Stimulated activated naive B cell treated with anti-CD40 and anti-IgM and Interleukin-4, amounts not matched to agents 10 μg/mL and 1 μg/mL and 100 μg/mL, for 72 hours (primary cell): ENCODE data around the gene OR6C2.
"Not testable (repeated sequence)": the region's sequence is repeated elsewhere in the genome, so short reads cannot be mapped to it uniquely, and the experiment has no call there.

Source experiments
- ATAC-seq, 2 donors: fragments of 150-1000 bp; cut with Tn5 transposase; replicated peaks; 2 replicates each; pipeline ENCODE4 v1.10.0; 2021; ENCODE audit warnings: moderate library complexity in 1 of 2
- DNase-seq: peaks from one replicate; pipeline ENCODE4 v3.0.0; 2021
- H3K27ac Mint-ChIP-seq: one replicate; pipeline ENCODE4 v1.8.0; 2022; ENCODE audit warnings: mild to moderate bottlenecking, mixed read lengths
- H3K27me3 Mint-ChIP-seq, 2 donors: one replicate each; pipeline ENCODE4 v1.8.0; 2022; ENCODE audit warnings: mixed read lengths in 2 of 2
- H3K36me3 Mint-ChIP-seq, 2 donors: one replicate each; pipeline ENCODE4 v1.8.0; 2022; ENCODE audit warnings: mixed read lengths in 2 of 2, mild to moderate bottlenecking in 1 of 2
- H3K4me1 Mint-ChIP-seq, 2 donors: one replicate each; pipeline ENCODE4 v1.8.0; 2022; ENCODE audit warnings: mixed read lengths in 2 of 2, mild to moderate bottlenecking in 1 of 2
- H3K4me3 Mint-ChIP-seq, 2 donors: one replicate each; pipeline ENCODE4 v1.8.0; 2022; ENCODE audit warnings: mild to moderate bottlenecking in 2 of 2, mixed read lengths in 2 of 2, moderate library complexity in 1 of 2
- H3K9me3 Mint-ChIP-seq, 2 donors: one replicate each; pipeline ENCODE4 v1.8.0; 2022; ENCODE audit warnings: mixed read lengths in 2 of 2, mild to moderate bottlenecking in 1 of 2

OR6C2 gene

GRCh38 chr12:55441233-55441632 lies 2.6 kb upstream of the OR6C2 start:
- peaks cover 17 to 19% of the 10 kb centered on the region in 2 donors for H3K9me3 Mint-ChIP-seq
- not testable (repeated sequence) for DNase-seq, H3K4me1 Mint-ChIP-seq, H3K4me3 Mint-ChIP-seq, ATAC-seq, H3K36me3 Mint-ChIP-seq, H3K27ac Mint-ChIP-seq
- peaks cover 8 to 11% of the 10 kb centered on the region in 2 donors for H3K27me3 Mint-ChIP-seq

- Mint-ChIP-seq H3K4me3 (no peak overlapping the region), H3K4me1 (peaks cover 4 to 9% of the 10 kb centered on the region in 2 donors), H3K27me3 (peaks cover 2 to 7% of the 10 kb centered on the region in 2 donors), H3K36me3 (peaks cover 0 to 4% of the 10 kb centered on the region in 2 donors), H3K9me3 (peaks cover 9 to 13% of the 10 kb centered on the region in 2 donors), H3K27ac (no peak overlapping the region)
- DNase-seq: no peak
- no peak for ATAC-seq
Measured at GRCh38 chr12:55445357-55445756, 1.5 kb downstream of the OR6C2 start.

DNA sequence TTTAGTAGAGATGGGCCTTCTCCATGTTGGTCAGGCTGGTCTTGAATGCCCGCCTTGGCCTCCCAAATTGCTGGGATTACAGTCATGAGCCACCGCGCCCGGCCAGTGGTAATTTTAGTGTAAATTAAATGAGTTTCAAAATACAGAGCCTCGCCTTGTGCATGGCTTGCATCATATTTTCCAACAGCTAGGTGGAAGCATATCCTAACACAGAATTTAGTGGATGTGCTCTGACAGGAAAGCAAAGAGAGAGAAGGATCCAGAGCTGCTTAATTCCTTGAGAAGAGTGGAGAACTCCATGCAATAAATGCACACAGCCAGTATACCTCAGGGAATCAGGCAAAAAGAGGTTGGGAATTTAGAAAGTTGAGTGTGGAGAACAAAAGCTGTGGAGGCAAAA lies 2.5 kb downstream of the OR6C2 start:
- no peak for DNase-seq
- H3K4me3 Mint-ChIP-seq: no peak overlapping the region
- H3K9me3 Mint-ChIP-seq: peaks cover 4 to 7% of the 10 kb centered on the region in 2 donors
- peaks cover 0 to 2% of the 10 kb centered on the region in 2 donors for H3K36me3 Mint-ChIP-seq
- ATAC-seq: no peak
- no peak overlapping the region for H3K27ac Mint-ChIP-seq
- H3K4me1 Mint-ChIP-seq: peaks cover 4 to 9% of the 10 kb centered on the region in 2 donors
- peaks cover 0 to 7% of the 10 kb centered on the region in 2 donors for H3K27me3 Mint-ChIP-seq

- Mint-ChIP-seq H3K4me3 (no peak overlapping the region), H3K27ac (no peak overlapping the region), H3K4me1 (peaks cover 4 to 9% of the 10 kb centered on the region in 2 donors), H3K27me3 (peaks cover 0 to 13% of the 10 kb centered on the region in 2 donors), H3K36me3 (no peaks in the 10 kb centered on the region), H3K9me3 (no peaks in the 10 kb centered on the region)
- DNase-seq (no peak), ATAC-seq (no peak)
Measured at GRCh38 chr12:55448825-55449224, 4.9 kb downstream of the OR6C2 start.

DNA sequence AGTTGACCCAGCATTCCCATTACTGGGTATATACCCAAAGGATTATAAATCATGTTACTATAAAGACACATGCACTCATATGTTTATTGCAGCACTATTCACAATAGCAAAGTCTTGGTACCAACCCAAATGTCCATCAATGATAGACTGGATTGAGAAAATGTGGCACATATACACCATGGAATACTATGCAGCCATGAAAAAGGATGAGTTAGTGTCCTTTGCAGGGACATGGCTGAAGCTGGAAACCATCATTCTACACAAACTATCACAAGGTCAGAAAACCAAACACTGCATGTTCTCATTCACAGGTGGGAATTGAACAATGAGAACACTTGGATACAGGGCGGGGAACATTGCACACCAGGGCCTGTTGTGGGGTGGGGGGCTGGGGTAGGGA lies 21.1 kb downstream of the OR6C2 start:
- not testable (repeated sequence) for DNase-seq, H3K27me3 Mint-ChIP-seq, ATAC-seq, H3K27ac Mint-ChIP-seq, H3K4me3 Mint-ChIP-seq, H3K36me3 Mint-ChIP-seq
- Mint-ChIP-seq H3K9me3 (peaks cover 5 to 12% of the 10 kb centered on the region in 2 donors), H3K4me1 (peaks cover 14 to 31% of the 10 kb centered on the region in 2 donors)

GRCh38 chr12:55467836-55468235 lies 24.0 kb downstream of the OR6C2 start:
- Mint-ChIP-seq H3K9me3 (peaks cover 5 to 12% of the 10 kb centered on the region in 2 donors), H3K36me3 (peaks cover 5 to 6% of the 10 kb centered on the region in 2 donors), H3K4me3 (no peak overlapping the region), H3K4me1 (peaks cover 18 to 37% of the 10 kb centered on the region in 2 donors), H3K27me3 (no peaks in the 10 kb centered on the region), H3K27ac (no peak overlapping the region)
- DNase-seq (no peak), ATAC-seq (peak; percentile 84 to 87)

DNA sequence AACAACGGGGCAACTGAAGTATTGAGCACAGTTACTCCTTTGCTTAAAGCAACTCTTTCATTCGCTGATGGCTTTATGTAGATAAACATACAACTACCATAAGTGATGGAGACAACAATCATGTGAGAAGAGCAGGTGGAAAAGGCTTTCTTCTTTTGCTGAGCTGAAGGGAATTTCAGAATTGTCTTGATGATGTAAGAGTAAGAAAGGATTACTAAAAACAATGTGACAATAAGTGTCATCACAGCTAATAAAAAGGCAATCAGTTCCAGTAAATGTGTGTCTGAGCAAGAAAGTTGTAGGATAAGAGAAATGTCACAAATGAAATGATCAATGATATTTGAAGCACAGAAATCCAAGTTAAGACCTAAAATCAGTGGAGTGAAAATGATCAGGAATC lies 25.4 kb downstream of the OR6C2 start:
- Mint-ChIP-seq H3K36me3 (peaks cover 2 to 6% of the 10 kb centered on the region in 2 donors), H3K27ac (no peak overlapping the region), H3K4me3 (no peak overlapping the region), H3K9me3 (peaks cover 4 to 5% of the 10 kb centered on the region in 2 donors), H3K27me3 (no peaks in the 10 kb centered on the region), H3K4me1 (peaks cover 18 to 37% of the 10 kb centered on the region in 2 donors)
- ATAC-seq (no peak), DNase-seq (no peak)

DNA sequence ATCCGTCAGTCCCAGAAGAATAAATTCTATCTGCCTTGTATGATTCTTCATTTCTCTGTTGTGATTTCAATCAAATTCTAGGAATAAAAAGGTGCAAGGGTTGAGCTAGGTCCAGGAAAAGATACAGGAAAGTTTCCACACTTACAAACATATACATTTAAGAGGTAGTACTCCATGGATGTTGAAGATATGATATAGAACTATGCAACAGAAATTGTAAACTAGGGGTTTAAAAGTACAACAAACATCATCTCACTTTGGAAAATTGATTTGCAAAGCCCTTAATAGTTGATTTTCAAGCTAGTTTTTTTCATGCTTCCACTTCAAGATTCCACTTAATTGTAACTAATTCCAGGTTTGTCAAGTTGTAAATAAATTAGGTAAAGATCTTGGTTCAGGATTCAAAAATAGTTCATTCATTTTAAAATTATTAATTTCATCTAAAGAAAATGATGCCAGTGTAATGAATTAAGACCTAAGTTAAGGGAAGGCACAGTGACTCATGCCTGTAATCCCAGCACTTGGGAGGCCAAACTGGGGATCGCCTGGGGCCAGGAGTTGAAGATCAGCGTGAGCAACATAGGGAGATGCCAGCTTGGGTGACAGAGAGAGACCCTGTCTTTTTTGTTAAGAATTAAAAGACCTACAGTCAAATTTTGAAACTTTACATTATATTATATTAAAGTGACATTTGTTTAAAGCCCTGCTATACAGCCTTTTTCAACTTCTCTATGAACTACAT lies 26.4 kb downstream of the OR6C2 start, which contains the start of gene OR6C70:
OR6C70 (minus strand) TSS at position 51 of the 742 bp plus-strand sequence; CDS start at position 51, 0 bp downstream.
- ATAC-seq (no peak), DNase-seq (no peak)

GRCh38 chr12:55472264-55472663 lies 28.4 kb downstream of the OR6C2 start:
- Mint-ChIP-seq H3K36me3 (peaks cover 2 to 6% of the 10 kb centered on the region in 2 donors), H3K4me3 (no peak overlapping the region), H3K9me3 (peaks cover 3 to 5% of the 10 kb centered on the region in 2 donors), H3K27ac (no peak overlapping the region), H3K4me1 (peaks cover 11 to 29% of the 10 kb centered on the region in 2 donors), H3K27me3 (no peaks in the 10 kb centered on the region)
- ATAC-seq (no peak), DNase-seq (no peak)

More for the DNA sequence above, 26.4 kb downstream of the OR6C2 start, which contains the start of gene OR6C70:
- H3K4me1 Mint-ChIP-seq: peaks cover 18 to 37% of the 10 kb centered on the region in 2 donors
- H3K36me3 Mint-ChIP-seq: peaks cover 2 to 6% of the 10 kb centered on the region in 2 donors
- H3K9me3 Mint-ChIP-seq: peaks cover 3 to 5% of the 10 kb centered on the region in 2 donors
- H3K27me3 Mint-ChIP-seq: no peaks in the 10 kb centered on the region
- no peak within 1 kb of the TSS for H3K4me3 Mint-ChIP-seq
- H3K27ac Mint-ChIP-seq: no peak within 1 kb of the TSS

DNA sequence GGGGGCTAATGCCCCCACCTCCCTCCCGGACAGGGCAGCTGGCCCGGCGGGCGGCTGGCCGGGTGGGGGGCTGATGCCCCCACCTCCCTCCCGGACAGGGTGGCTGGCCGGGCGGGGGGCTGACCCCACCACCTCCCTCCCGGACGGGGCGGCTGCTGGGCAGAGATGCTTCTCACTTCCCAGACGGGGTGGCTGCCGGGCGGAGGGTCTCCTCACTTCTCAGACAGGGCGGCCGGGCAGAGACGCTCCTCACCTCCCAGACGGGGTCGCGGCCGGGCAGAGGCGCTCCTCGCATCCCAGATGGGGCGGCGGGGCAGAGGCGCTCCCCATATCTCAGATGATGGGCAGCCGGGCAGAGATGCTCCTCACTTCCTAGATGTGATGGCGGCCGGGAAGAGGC lies 35.3 kb downstream of the OR6C2 start:
- not testable (repeated sequence) for H3K4me3 Mint-ChIP-seq, H3K9me3 Mint-ChIP-seq, ATAC-seq, H3K4me1 Mint-ChIP-seq, DNase-seq, H3K36me3 Mint-ChIP-seq, H3K27ac Mint-ChIP-seq
- H3K27me3 Mint-ChIP-seq: peaks cover 11 to 12% of the 10 kb centered on the region in 2 donors

GRCh38 chr12:55484284-55484683 lies 40.4 kb downstream of the OR6C2 start:
- not testable (repeated sequence) for DNase-seq, H3K36me3 Mint-ChIP-seq, H3K4me3 Mint-ChIP-seq, H3K27ac Mint-ChIP-seq, ATAC-seq, H3K9me3 Mint-ChIP-seq, H3K4me1 Mint-ChIP-seq
- H3K27me3 Mint-ChIP-seq: peaks cover 11 to 13% of the 10 kb centered on the region in 2 donors

DNA sequence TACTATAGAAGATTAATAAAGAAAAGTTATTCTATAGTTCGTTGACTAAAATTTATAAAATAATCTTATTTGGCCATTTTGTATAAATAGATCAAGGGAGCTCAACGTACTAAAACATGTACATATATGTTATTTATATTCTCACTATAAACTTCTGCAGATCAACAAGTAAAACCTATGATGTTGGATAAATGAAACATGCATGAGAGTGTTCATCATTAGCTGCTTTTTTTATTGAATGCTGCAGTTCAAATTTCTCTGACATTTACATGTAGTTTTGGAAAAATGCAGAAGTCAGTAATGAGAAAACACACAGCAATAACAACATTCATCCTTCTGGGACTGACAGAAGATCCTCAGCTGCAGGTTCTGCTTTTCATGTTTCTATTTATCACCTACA lies 48.2 kb downstream of the OR6C2 start, which contains the start of gene OR6C68:
OR6C68 (plus strand) TSS at position 301 of the 400 bp plus-strand sequence; CDS start at position 301, 0 bp downstream.
- DNase-seq (no peak), ATAC-seq (no peak)
- no peaks in the 10 kb centered on the region for H3K4me1 Mint-ChIP-seq
- H3K27me3 Mint-ChIP-seq: peaks cover 0 to 9% of the 10 kb centered on the region in 2 donors
- no peaks in the 10 kb centered on the region for H3K36me3 Mint-ChIP-seq
- H3K9me3 Mint-ChIP-seq: no peaks in the 10 kb centered on the region
- H3K4me3 Mint-ChIP-seq: no peak within 1 kb of the TSS
- no peak within 1 kb of the TSS for H3K27ac Mint-ChIP-seq

DNA sequence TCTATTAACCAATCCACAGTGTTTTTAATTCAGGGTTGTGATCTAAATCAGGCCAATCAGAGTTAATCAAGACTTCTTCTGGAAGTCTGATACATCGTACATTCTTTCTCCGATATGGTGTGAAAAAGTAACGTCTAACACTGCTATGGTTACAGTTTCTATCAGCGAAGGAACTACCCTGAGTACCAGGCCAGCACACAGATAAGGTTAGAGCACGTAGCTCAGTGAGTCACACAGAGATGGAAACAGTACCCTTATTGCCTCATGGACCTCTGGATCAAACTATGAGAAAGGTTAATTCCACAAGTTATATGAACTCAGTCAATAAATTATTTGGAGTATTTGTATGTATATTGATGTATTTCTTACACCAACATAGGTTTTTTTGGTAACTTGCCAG lies 51.6 kb downstream of the OR6C2 start:
- Mint-ChIP-seq H3K4me1 (no peaks in the 10 kb centered on the region), H3K36me3 (no peaks in the 10 kb centered on the region), H3K9me3 (no peaks in the 10 kb centered on the region), H3K27ac (no peak overlapping the region), H3K4me3 (no peak overlapping the region), H3K27me3 (peaks cover 0 to 9% of the 10 kb centered on the region in 2 donors)
- no peak for ATAC-seq
- no peak for DNase-seq

- ATAC-seq (no peak), DNase-seq (no peak)
- Mint-ChIP-seq H3K27me3 (no peaks in the 10 kb centered on the region), H3K27ac (peak overlapping the region; percentile 11), H3K36me3 (no peaks in the 10 kb centered on the region), H3K4me3 (no peak overlapping the region), H3K4me1 (peaks cover 0 to 5% of the 10 kb centered on the region in 2 donors), H3K9me3 (no peaks in the 10 kb centered on the region)
Measured at GRCh38 chr12:55499231-55499630, 55.4 kb downstream of the OR6C2 start.

DNA sequence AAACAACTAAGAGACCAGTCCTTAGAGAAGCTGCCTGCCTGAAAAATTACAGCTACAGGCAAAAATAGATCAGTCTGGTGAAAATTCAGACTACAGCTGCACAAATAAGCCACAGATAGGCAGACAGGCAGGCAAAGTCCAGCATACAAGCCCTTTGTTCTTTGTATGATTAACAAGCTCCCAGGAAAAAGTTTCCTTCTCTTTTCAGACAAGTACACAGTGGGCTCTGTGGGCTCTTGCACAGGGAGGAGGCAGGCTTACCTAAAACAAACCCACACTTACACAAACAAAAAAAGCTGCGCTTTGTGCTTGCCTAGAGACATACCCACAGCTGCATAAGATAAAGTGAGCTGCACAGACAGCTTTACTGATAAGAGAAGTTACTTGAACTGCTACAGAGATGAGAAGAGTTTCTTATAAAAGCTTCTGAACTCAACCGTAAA lies 56.0 kb downstream of the OR6C2 start:
- Mint-ChIP-seq H3K4me1 (peaks cover 0 to 5% of the 10 kb centered on the region in 2 donors), H3K36me3 (no peaks in the 10 kb centered on the region), H3K4me3 (no peak overlapping the region), H3K9me3 (no peaks in the 10 kb centered on the region), H3K27me3 (no peaks in the 10 kb centered on the region), H3K27ac (no peak overlapping the region)
- no peak for ATAC-seq
- no peak for DNase-seq
